IMR-90 (cell line): Measurements from ENCODE around the gene ZNHIT6. TPM values are rescaled to one million over a fixed set of nuclear protein-coding genes. Genes with fewer than 3 reads are reported as not detected.

ENCODE experiments used
- ATAC-seq: fragments of 200-7000 bp; cut with Tn5 transposase; 2 replicates; pipeline ENCODE4 v1.9.1; 2020; ENCODE audit warnings: low read depth, mild to moderate bottlenecking, moderate library complexity
- BruUV-seq: library from RNA; stranded (reverse); fragments of 400-500 nt; replicated peaks from 2 replicates; lab custom pipeline; 2021; lab: Mats Ljungman, UMichigan
- CTCF ChIA-PET: fragments of 300-600 bp; formaldehyde crosslinking; extraction: SDS; loops from one replicate; lab custom pipeline; 2021; ENCODE audit warnings: antibody characterized with exemption; lab: Yijun Ruan, JAX
- POLR2A ChIA-PET: fragments of 300-600 bp; sonication (Branson Sonifier 250); formaldehyde crosslinking; loops from one replicate; lab custom pipeline; 2022; ENCODE audit warnings: antibody characterized with exemption; ENCODE audit not compliant: unreplicated experiment; lab: Charles Lee
- DNase-seq: peaks from one replicate; pipeline ENCODE4 v3.0.0; 2013
- H2AFZ ChIP-seq: replicated peaks from 2 replicates; pipeline ENCODE3; 2013; ENCODE audit warnings: low read length, mild to moderate bottlenecking; ENCODE audit not compliant: poor library complexity
- H2AK5ac ChIP-seq: 2 replicates; pipeline ENCODE4 v1.6.1; 2013; ENCODE audit warnings: low read depth, low read length, inconsistent platforms
- H2AK9ac ChIP-seq: replicated peaks from 2 replicates; pipeline ENCODE3; 2013; ENCODE audit warnings: mild to moderate bottlenecking, low read depth, low read length, moderate library complexity; ENCODE audit not compliant: poor library complexity
- H2BK120ac ChIP-seq: 2 replicates; pipeline ENCODE4 v1.6.1; 2013; ENCODE audit warnings: low read depth, low read length, inconsistent platforms
- H2BK15ac ChIP-seq: 3 replicates; pipeline ENCODE4 v1.6.1; 2013; ENCODE audit warnings: low read depth, low read length, inconsistent platforms
- H2BK20ac ChIP-seq: 2 replicates; pipeline ENCODE4 v1.6.1; 2013; ENCODE audit warnings: low read depth, mild to moderate bottlenecking, inconsistent platforms, low read length, moderate library complexity
- H2BK5ac ChIP-seq: 2 replicates; pipeline ENCODE4 v1.6.1; 2013; ENCODE audit warnings: mild to moderate bottlenecking, low read depth, low read length, inconsistent platforms; ENCODE audit not compliant: poor library complexity, severe bottlenecking
- H3K14ac ChIP-seq: replicated peaks from 2 replicates; pipeline ENCODE4 v1.6.1; 2013; ENCODE audit warnings: low read depth, low read length, inconsistent platforms
- H3K18ac ChIP-seq: 2 replicates; pipeline ENCODE4 v1.6.1; 2013; ENCODE audit warnings: low read depth, low read length, control low read depth
- H3K23ac ChIP-seq: 2 replicates; pipeline ENCODE4 v1.6.1; 2013; ENCODE audit warnings: low read depth, low read length, inconsistent platforms
- H3K27ac ChIP-seq: 2 replicates; pipeline ENCODE4 v1.5.1; 2013; ENCODE audit warnings: mild to moderate bottlenecking, control low read depth, low read length; ENCODE audit not compliant: insufficient read depth
- H3K27me3 ChIP-seq: 2 replicates; pipeline ENCODE4 v1.6.1; 2013; ENCODE audit warnings: low read length; ENCODE audit not compliant: control insufficient read depth, insufficient read depth
- H3K36me3 ChIP-seq: 2 replicates; pipeline ENCODE4 v1.6.1; 2013; ENCODE audit warnings: low read length, mixed read lengths; ENCODE audit not compliant: control insufficient read depth, insufficient read depth
- H3K4ac ChIP-seq: 2 replicates; pipeline ENCODE4 v1.6.1; 2013; ENCODE audit warnings: low read depth, low read length, inconsistent platforms
- H3K4me1 ChIP-seq: 2 replicates; pipeline ENCODE4 v1.6.1; 2013; ENCODE audit warnings: low read length, mixed read lengths; ENCODE audit not compliant: control insufficient read depth, insufficient read depth
- H3K4me2 ChIP-seq: 2 replicates; pipeline ENCODE4 v1.6.1; 2013; ENCODE audit warnings: low read depth, mild to moderate bottlenecking, control low read depth, low read length, moderate library complexity
- H3K4me3 ChIP-seq: 2 replicates; pipeline ENCODE4 v1.5.1; 2013; ENCODE audit warnings: low read depth, mild to moderate bottlenecking, control low read depth, low read length, moderate library complexity; ENCODE audit not compliant: insufficient read depth
- H3K56ac ChIP-seq: 2 replicates; pipeline ENCODE4 v1.6.1; 2013; ENCODE audit warnings: low read length, inconsistent platforms; ENCODE audit not compliant: insufficient read depth; ENCODE audit errors: extremely low read depth
- H3K79me1 ChIP-seq, 2 experiments: 2 replicates each; pipeline ENCODE4 v1.6.1; 2013; ENCODE audit warnings: low read length in 2 of 2, inconsistent platforms in 1 of 2, low read depth in 1 of 2
- H3K9ac ChIP-seq: 2 replicates; pipeline ENCODE4 v1.6.1; 2013; ENCODE audit warnings: low read depth, low read length, control low read depth
- H3K9me1 ChIP-seq: 2 replicates; pipeline ENCODE4 v1.6.1; 2013; ENCODE audit warnings: low read length, inconsistent platforms; ENCODE audit not compliant: insufficient read depth
- H3K9me3 ChIP-seq: 2 replicates; pipeline ENCODE4 v1.6.1; 2013; ENCODE audit warnings: low read length; ENCODE audit not compliant: control insufficient read depth, insufficient read depth
- H4K20me1 ChIP-seq: 2 replicates; pipeline ENCODE4 v1.6.1; 2013; ENCODE audit warnings: low read length, inconsistent platforms; ENCODE audit not compliant: insufficient read depth
- H4K5ac ChIP-seq: 2 replicates; pipeline ENCODE4 v1.6.1; 2013; ENCODE audit warnings: mild to moderate bottlenecking, low read depth, low read length, control low read depth
- H4K8ac ChIP-seq, 2 experiments: 2 replicates each; pipeline ENCODE4 v1.6.1; 2013; ENCODE audit warnings: low read depth in 2 of 2, low read length in 2 of 2, control low read depth in 1 of 2, inconsistent platforms in 1 of 2
- H4K91ac ChIP-seq: 2 replicates; pipeline ENCODE4 v1.6.1; 2013; ENCODE audit warnings: low read depth, low read length, inconsistent platforms; ENCODE audit not compliant: insufficient read depth
- BHLHE40 ChIP-seq: fragments of 150-350 bp; IDR thresholded peaks from 2 replicates; pipeline ENCODE4 v1.6.1; 2016; ENCODE audit warnings: mild to moderate bottlenecking, low read depth, low read length
- CEBPB ChIP-seq: IDR thresholded peaks from 2 replicates; pipeline ENCODE4 v1.6.1; 2012; ENCODE audit warnings: low read depth, low read length, improper control_type of control experiment
- CHD1 ChIP-seq: IDR thresholded peaks from 2 replicates; pipeline ENCODE4 v1.6.1; 2012; ENCODE audit warnings: low read depth, low read length, improper control_type of control experiment
- FOS ChIP-seq: fragments of 150-350 bp; IDR thresholded peaks from 2 replicates; pipeline ENCODE4 v1.6.1; 2016; ENCODE audit warnings: low read depth, low read length
- MAFK ChIP-seq: IDR thresholded peaks from 2 replicates; pipeline ENCODE4 v1.6.1; 2012; ENCODE audit warnings: low read depth, low read length, improper control_type of control experiment
- MAZ ChIP-seq: IDR thresholded peaks from 2 replicates; pipeline ENCODE4 v1.6.1; 2012; ENCODE audit warnings: low read depth, mild to moderate bottlenecking, low read length, improper control_type of control experiment, moderate library complexity, borderline replicate concordance
- MXI1 ChIP-seq: IDR thresholded peaks from 2 replicates; pipeline ENCODE4 v1.6.1; 2012; ENCODE audit warnings: low read depth, mild to moderate bottlenecking, low read length, moderate library complexity, borderline replicate concordance
- NFE2L2 ChIP-seq: fragments of 150-350 bp; IDR thresholded peaks from 2 replicates; pipeline ENCODE4 v1.6.1; 2016; ENCODE audit warnings: low read depth, mild to moderate bottlenecking, low read length
- POLR2A ChIP-seq: IDR thresholded peaks from 2 replicates; pipeline ENCODE4 v1.6.1; 2012; ENCODE audit warnings: mild to moderate bottlenecking, low read depth, low read length
- RAD21 ChIP-seq: IDR thresholded peaks from 2 replicates; pipeline ENCODE4 v1.6.1; 2012; ENCODE audit warnings: low read length, improper control_type of control experiment
- RCOR1 ChIP-seq: IDR thresholded peaks from 2 replicates; pipeline ENCODE4 v1.6.1; 2012; ENCODE audit warnings: mild to moderate bottlenecking, low read length, improper control_type of control experiment; ENCODE audit not compliant: insufficient replicate concordance
- RFX5 ChIP-seq: IDR thresholded peaks from 2 replicates; pipeline ENCODE4 v1.8.0; 2012; ENCODE audit warnings: low read depth, mild to moderate bottlenecking, low read length, moderate library complexity
- SMC3 ChIP-seq: fragments of 150-350 bp; IDR thresholded peaks from 2 replicates; pipeline ENCODE4 v1.6.1; 2016; ENCODE audit warnings: low read depth, mild to moderate bottlenecking, antibody characterized with exemption, low read length, moderate library complexity
- WGBS, 2 experiments: methylation state at CpG; one replicate each; pipeline versions ENCODE4 v1.1.5 to v1.1.7; 2013; ENCODE audit warnings: missing lambda C conversion rate in 2 of 2; ENCODE audit not compliant: insufficient read length in 1 of 2; ENCODE audit errors: extremely low coverage in 2 of 2; 5-methylcytosine and 5-hydroxymethylcytosine counted together
- dilution Hi-C: fragments of 300-500 bp; cut with HindIII; formaldehyde crosslinking; loops from one replicate; pipeline ENCODE4 v1.14.3; 2018; ENCODE audit warnings: low sequenced_read_pairs; ENCODE audit not compliant: unreplicated experiment
- in situ Hi-C: fragments of 300-500 bp; cut with MboI; formaldehyde crosslinking; loops from 3 replicates; pipeline ENCODE4 v1.14.3; 2019; ENCODE audit warnings: low sequenced_read_pairs, inconsistent platforms, mixed read lengths
- intact Hi-C: fragments of 100-400 bp; cut with micrococcal nuclease; formaldehyde crosslinking; loops from 2 replicates; pipeline ENCODE4 v1.10.0; 2022
- polyA plus RNA-seq, 3 experiments: library from polyadenylated mRNA; depleted of rRNA; stranded (reverse); fragments of >200 nt; gene quantifications; 2 replicates each; pipeline ENCODE4 v1.2.3, GENCODE V29; 2012; ENCODE audit warnings: low replicate concordance in 1 of 3
- total RNA-seq: library from RNA; depleted of rRNA; stranded (reverse); fragments of >200 nt; gene quantifications from 2 replicates; pipeline ENCODE4 v1.2.3, GENCODE V29; 2012
- TF ChIP-seq, protein P1 (sequence below): fragments of 150-350 bp; IDR thresholded peaks from 2 replicates; pipeline ENCODE4 v1.6.1; 2017; ENCODE audit warnings: mild to moderate bottlenecking, antibody characterized with exemption, low read length, low read depth
- TF ChIP-seq, protein P2 (sequence below): fragments of 150-350 bp; IDR thresholded peaks from 2 replicates; pipeline ENCODE4 v1.6.1; 2016; ENCODE audit warnings: low read depth, mild to moderate bottlenecking, low read length, moderate library complexity, borderline replicate concordance
- TF ChIP-seq, protein P3 (sequence below): conservative IDR thresholded peaks from 2 replicates; pipeline ENCODE4 v1.5.1; 2012; ENCODE audit warnings: mild to moderate bottlenecking, low read depth, low read length, improper control_type of control experiment

Gene ZNHIT6
- total and polyA plus RNA-seq, 2 of the 4 experiments (the other 2 are of a cell fraction): 9.0 to 13.7 TPM

DNA sequence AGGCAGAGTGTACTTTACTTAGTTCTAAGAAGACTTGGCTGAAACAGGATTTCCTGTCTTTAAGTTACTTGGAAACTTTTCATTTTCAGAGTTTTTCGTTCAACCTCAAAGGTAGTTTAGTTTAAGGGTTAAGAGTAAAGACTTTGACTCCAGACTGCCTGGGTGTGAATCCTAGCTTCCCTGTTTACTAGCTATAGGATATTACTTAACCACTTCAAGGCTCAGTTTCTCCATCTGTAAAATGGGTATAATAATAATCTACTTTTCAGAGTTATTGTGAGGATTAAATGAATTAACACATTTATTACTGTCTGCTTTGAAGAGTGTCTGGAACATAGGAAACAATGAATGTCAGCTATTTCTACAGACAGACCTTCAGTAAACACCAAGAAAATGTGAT, 30.0 kb downstream of the ZNHIT6 start:
- BruUV-seq: no TSS peak
- Histone ChIP-seq H2BK15ac (no peak overlapping the region), H2BK120ac (no peak overlapping the region), H3K4me2 (no peak overlapping the region), H3K18ac (no peak overlapping the region), H2BK20ac (no peak overlapping the region), H2AK9ac (no peak overlapping the region), H3K9me3 (no peaks in the 10 kb centered on the region), H3K9me1 (peaks cover 2% of the 10 kb centered on the region; the same call in 1 of the 2 replicates), H3K36me3 (peaks cover 17% of the 10 kb centered on the region), H3K56ac (no peak overlapping the region), H3K4me3 (no peak overlapping the region), H3K14ac (no peak overlapping the region), H3K27me3 (no peaks in the 10 kb centered on the region), H4K91ac (no peak overlapping the region), H3K23ac (no peak overlapping the region), H4K20me1 (no peaks in the 10 kb centered on the region), H3K4me1 (peaks cover 2% of the 10 kb centered on the region; the same call in 1 of the 2 replicates), H3K27ac (no peak overlapping the region), H3K4ac (no peak overlapping the region), H3K79me1 (peaks cover 10 to 13% of the 10 kb centered on the region in 2 experiments; a peak in 3 of 4 replicates), H3K9ac (no peak overlapping the region), H2AFZ (no peak overlapping the region), H4K8ac (no peak overlapping the region), H2BK5ac (no peak overlapping the region), H2AK5ac (no peak overlapping the region), H4K5ac (no peak overlapping the region)
- ChIA-PET POLR2A (interaction anchor here (0.6 kb wide), 1 partner anchor 176 kb away, joined by 7 read pairs; no protein-coding TSS in a partner anchor), CTCF (no interaction called here)
- TF ChIP-seq FOS (no peak), CEBPB (no peak), MAZ (no peak), BHLHE40 (no peak), MXI1 (no peak), MAFK (no peak), POLR2A (no peak), CHD1 (no peak), NFE2L2 (no peak), RAD21 (no peak), SMC3 (no peak), RFX5 (no peak), RCOR1 (no peak)
- TF ChIP-seq, protein P1, sequence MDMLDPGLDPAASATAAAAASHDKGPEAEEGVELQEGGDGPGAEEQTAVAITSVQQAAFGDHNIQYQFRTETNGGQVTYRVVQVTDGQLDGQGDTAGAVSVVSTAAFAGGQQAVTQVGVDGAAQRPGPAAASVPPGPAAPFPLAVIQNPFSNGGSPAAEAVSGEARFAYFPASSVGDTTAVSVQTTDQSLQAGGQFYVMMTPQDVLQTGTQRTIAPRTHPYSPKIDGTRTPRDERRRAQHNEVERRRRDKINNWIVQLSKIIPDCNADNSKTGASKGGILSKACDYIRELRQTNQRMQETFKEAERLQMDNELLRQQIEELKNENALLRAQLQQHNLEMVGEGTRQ: no peak
- TF ChIP-seq, protein P2, sequence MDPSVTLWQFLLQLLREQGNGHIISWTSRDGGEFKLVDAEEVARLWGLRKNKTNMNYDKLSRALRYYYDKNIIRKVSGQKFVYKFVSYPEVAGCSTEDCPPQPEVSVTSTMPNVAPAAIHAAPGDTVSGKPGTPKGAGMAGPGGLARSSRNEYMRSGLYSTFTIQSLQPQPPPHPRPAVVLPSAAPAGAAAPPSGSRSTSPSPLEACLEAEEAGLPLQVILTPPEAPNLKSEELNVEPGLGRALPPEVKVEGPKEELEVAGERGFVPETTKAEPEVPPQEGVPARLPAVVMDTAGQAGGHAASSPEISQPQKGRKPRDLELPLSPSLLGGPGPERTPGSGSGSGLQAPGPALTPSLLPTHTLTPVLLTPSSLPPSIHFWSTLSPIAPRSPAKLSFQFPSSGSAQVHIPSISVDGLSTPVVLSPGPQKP: no peak
- TF ChIP-seq, protein P3, sequence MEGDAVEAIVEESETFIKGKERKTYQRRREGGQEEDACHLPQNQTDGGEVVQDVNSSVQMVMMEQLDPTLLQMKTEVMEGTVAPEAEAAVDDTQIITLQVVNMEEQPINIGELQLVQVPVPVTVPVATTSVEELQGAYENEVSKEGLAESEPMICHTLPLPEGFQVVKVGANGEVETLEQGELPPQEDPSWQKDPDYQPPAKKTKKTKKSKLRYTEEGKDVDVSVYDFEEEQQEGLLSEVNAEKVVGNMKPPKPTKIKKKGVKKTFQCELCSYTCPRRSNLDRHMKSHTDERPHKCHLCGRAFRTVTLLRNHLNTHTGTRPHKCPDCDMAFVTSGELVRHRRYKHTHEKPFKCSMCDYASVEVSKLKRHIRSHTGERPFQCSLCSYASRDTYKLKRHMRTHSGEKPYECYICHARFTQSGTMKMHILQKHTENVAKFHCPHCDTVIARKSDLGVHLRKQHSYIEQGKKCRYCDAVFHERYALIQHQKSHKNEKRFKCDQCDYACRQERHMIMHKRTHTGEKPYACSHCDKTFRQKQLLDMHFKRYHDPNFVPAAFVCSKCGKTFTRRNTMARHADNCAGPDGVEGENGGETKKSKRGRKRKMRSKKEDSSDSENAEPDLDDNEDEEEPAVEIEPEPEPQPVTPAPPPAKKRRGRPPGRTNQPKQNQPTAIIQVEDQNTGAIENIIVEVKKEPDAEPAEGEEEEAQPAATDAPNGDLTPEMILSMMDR: no peak
- in situ Hi-C loops: no loop called here
- DNase-seq: no peak
- dilution Hi-C loops: no loop called here
- no CpG with 5 or more reads among the region's 1 CpG for WGBS, 2 experiments
- no peak for ATAC-seq
- intact Hi-C loops: no loop called here
